ENCODE results near the gene SUN1.

DNA sequence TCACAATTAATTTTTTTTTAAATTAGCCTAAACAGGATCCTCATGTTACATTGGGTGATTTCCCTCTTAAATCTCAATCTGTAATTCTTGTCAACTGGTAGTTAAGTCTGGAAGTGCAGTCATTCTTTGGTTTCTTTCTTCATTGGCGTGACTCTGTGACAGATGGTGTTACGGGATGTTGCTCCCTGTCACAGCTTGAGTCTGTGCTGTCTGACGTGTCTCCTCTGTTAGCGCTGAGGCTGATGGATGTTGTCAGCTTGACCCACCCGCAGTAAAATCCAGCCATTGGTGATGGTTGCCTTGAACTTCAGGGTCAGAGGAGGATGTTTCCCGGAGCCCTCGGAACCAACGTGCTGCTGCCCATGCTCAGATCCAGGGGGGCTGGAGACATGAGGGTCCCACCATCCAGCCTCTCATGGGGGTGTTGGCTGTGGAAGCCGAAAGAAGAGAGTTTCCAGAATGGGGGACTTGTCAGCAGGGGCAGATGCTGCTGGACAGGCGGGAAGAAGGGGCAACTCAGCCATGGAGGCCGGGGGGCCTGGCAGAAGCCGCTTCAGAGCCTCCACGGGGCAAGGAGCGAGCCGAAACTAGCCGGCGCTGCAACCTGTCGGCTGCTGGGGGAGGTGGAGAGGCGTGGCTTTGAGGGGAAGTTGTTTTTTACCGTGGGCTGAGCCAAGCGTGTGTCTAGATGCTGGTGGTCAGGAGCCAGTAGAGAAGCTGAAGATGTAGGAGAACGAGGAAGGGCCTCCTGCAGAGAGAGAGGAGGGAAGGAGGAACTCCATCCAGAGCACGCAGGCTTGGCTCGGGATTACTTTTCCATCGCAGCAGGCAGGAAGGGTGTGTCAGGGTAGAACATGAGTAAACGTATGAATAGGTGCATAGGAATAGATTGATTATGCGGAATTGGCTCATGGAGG is 3.5 kb downstream of the SUN1 start:
- TF ChIP-seq, protein P1, sequence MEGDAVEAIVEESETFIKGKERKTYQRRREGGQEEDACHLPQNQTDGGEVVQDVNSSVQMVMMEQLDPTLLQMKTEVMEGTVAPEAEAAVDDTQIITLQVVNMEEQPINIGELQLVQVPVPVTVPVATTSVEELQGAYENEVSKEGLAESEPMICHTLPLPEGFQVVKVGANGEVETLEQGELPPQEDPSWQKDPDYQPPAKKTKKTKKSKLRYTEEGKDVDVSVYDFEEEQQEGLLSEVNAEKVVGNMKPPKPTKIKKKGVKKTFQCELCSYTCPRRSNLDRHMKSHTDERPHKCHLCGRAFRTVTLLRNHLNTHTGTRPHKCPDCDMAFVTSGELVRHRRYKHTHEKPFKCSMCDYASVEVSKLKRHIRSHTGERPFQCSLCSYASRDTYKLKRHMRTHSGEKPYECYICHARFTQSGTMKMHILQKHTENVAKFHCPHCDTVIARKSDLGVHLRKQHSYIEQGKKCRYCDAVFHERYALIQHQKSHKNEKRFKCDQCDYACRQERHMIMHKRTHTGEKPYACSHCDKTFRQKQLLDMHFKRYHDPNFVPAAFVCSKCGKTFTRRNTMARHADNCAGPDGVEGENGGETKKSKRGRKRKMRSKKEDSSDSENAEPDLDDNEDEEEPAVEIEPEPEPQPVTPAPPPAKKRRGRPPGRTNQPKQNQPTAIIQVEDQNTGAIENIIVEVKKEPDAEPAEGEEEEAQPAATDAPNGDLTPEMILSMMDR (IDR thresholded peaks at IDR 0.05; ENCODE audit: low read depth, low read length) = no peak
- TF ChIP-seq MAX (IDR thresholded peaks at IDR 0.05; ENCODE audit: low read depth, low read length) = no peak
- no peak for TF ChIP-seq POLR2A (IDR thresholded peaks at IDR 0.05; ENCODE audit: extremely low read depth, insufficient read length)
- TF ChIP-seq MYC (IDR thresholded peaks at IDR 0.05; ENCODE audit: low read depth, low read length) = no peak

All from NB4 (cell line).